ENCODE results near the gene SYNCRIP.

- TF ChIP-seq CTCF (CRISPR knock-in tag; IDR thresholded peaks at IDR 0.05) (no peak), ZNF30 (CRISPR knock-in tag; IDR thresholded peaks at IDR 0.05) (no peak), ZNF512B (CRISPR knock-in tag; IDR thresholded peaks at IDR 0.05; ENCODE audit: borderline replicate concordance) (no peak), USF2 (IDR thresholded peaks at IDR 0.05; ENCODE audit: low read depth, low read length) (no peak), USF2 (CRISPR knock-in tag; IDR thresholded peaks at IDR 0.05; ENCODE audit: borderline replicate concordance) (no peak), HDAC6 (IDR thresholded peaks at IDR 0.05; ENCODE audit: low read depth, low read length) (no peak), BHLHE40 (IDR thresholded peaks at IDR 0.05; ENCODE audit: low read length) (no peak), ZNF121 (CRISPR knock-in tag; IDR thresholded peaks at IDR 0.05) (no peak), POLR2A (IDR thresholded peaks at IDR 0.05; ENCODE audit: insufficient read depth in 1 of 2, low read depth in 2 of 2, low read length in 2 of 2) (no peak), TBL1XR1 (IDR thresholded peaks at IDR 0.05; ENCODE audit: borderline replicate concordance, low read length, partially characterized antibody) (no peak)
- TF ChIP-seq, protein P1, sequence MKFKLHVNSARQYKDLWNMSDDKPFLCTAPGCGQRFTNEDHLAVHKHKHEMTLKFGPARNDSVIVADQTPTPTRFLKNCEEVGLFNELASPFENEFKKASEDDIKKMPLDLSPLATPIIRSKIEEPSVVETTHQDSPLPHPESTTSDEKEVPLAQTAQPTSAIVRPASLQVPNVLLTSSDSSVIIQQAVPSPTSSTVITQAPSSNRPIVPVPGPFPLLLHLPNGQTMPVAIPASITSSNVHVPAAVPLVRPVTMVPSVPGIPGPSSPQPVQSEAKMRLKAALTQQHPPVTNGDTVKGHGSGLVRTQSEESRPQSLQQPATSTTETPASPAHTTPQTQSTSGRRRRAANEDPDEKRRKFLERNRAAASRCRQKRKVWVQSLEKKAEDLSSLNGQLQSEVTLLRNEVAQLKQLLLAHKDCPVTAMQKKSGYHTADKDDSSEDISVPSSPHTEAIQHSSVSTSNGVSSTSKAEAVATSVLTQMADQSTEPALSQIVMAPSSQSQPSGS (CRISPR knock-in tag; IDR thresholded peaks at IDR 0.05) = no peak
- TF ChIP-seq, protein P2, sequence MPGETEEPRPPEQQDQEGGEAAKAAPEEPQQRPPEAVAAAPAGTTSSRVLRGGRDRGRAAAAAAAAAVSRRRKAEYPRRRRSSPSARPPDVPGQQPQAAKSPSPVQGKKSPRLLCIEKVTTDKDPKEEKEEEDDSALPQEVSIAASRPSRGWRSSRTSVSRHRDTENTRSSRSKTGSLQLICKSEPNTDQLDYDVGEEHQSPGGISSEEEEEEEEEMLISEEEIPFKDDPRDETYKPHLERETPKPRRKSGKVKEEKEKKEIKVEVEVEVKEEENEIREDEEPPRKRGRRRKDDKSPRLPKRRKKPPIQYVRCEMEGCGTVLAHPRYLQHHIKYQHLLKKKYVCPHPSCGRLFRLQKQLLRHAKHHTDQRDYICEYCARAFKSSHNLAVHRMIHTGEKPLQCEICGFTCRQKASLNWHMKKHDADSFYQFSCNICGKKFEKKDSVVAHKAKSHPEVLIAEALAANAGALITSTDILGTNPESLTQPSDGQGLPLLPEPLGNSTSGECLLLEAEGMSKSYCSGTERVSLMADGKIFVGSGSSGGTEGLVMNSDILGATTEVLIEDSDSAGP (CRISPR knock-in tag; IDR thresholded peaks at IDR 0.05; ENCODE audit: borderline replicate concordance) = no peak
Measured at GRCh38 chr6:85685713-85686112, 43.0 kb upstream of the SYNCRIP start.

Measured in HepG2 (cell line).